ENCODE measurements around the gene TRIO.

- TF ChIP-seq POLR2A (IDR thresholded peaks at IDR 0.05): no peak
- no peak for TF ChIP-seq CTCF (IDR thresholded peaks at IDR 0.05)
Observed at GRCh38 chr5:14370386-14370785, 227.2 kb downstream of the TRIO start.
